Brain microvascular endothelial cell (primary cell): ENCODE results near the gene MEA1.

ENCODE experiments used
- DNase-seq: peaks from one replicate; pipeline ENCODE4 v3.0.0-alpha.2; 2020
- H3K27ac ChIP-seq: fragments of 250-450 bp; sonication (Bioruptor Pico); 2 replicates; pipeline ENCODE4 v1.5.1; 2020; ENCODE audit warnings: mild to moderate bottlenecking, moderate library complexity
- H3K27me3 ChIP-seq: fragments of 250-450 bp; sonication (Bioruptor Pico); replicated peaks from 2 replicates; pipeline ENCODE4 v1.5.1; 2020; ENCODE audit warnings: mild to moderate bottlenecking
- H3K36me3 ChIP-seq: fragments of 250-450 bp; sonication (Bioruptor Pico); replicated peaks from 2 replicates; pipeline ENCODE4 v1.5.1; 2020; ENCODE audit warnings: mild to moderate bottlenecking
- H3K4me3 ChIP-seq: 2 replicates; pipeline ENCODE4 v1.5.1; 2011; ENCODE audit warnings: low read depth, mild to moderate bottlenecking, control low read depth, low read length, moderate library complexity
- in situ Hi-C: cut with HindIII; loops from 2 replicates; pipeline ENCODE4 v1.10.0; 2017; ENCODE audit warnings: low sequenced_read_pairs, low pct_ligation_motif_present
- TF ChIP-seq, protein P1 (sequence below): IDR thresholded peaks from 2 replicates; pipeline ENCODE4 v1.5.1; 2011; ENCODE audit warnings: low read depth, mild to moderate bottlenecking, moderate library complexity, low read length, control low read depth, inconsistent platforms; ENCODE audit errors: missing control alignments

Gene MEA1

DNA sequence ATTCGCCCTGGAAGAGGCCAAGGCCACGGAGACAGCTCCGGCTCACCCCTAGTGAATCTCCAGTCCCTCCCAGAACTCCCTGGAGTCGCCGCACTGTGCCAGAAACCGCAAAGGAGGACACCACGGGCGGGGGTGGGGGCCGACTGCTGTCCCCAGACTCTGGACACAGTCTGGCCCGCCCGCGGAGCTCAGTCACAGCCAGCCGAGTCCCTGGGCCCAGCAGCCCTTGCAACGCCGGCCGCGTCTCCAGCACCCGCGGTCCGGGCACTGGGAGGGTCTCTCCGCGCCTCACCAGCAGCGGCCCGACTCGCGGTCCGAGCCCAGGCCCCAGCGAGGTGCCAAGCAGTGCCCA lies 35.3 kb downstream of the MEA1 start:
- Histone ChIP-seq H3K27ac (peak overlapping the region; percentile 71), H3K27me3 (no peaks in the 10 kb centered on the region), H3K36me3 (no peaks in the 10 kb centered on the region), H3K4me3 (peak overlapping the region; percentile 79)
- in situ Hi-C loops = no loop called here
- peak; percentile 6 for DNase-seq
- TF ChIP-seq, protein P1, sequence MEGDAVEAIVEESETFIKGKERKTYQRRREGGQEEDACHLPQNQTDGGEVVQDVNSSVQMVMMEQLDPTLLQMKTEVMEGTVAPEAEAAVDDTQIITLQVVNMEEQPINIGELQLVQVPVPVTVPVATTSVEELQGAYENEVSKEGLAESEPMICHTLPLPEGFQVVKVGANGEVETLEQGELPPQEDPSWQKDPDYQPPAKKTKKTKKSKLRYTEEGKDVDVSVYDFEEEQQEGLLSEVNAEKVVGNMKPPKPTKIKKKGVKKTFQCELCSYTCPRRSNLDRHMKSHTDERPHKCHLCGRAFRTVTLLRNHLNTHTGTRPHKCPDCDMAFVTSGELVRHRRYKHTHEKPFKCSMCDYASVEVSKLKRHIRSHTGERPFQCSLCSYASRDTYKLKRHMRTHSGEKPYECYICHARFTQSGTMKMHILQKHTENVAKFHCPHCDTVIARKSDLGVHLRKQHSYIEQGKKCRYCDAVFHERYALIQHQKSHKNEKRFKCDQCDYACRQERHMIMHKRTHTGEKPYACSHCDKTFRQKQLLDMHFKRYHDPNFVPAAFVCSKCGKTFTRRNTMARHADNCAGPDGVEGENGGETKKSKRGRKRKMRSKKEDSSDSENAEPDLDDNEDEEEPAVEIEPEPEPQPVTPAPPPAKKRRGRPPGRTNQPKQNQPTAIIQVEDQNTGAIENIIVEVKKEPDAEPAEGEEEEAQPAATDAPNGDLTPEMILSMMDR = no peak

DNA sequence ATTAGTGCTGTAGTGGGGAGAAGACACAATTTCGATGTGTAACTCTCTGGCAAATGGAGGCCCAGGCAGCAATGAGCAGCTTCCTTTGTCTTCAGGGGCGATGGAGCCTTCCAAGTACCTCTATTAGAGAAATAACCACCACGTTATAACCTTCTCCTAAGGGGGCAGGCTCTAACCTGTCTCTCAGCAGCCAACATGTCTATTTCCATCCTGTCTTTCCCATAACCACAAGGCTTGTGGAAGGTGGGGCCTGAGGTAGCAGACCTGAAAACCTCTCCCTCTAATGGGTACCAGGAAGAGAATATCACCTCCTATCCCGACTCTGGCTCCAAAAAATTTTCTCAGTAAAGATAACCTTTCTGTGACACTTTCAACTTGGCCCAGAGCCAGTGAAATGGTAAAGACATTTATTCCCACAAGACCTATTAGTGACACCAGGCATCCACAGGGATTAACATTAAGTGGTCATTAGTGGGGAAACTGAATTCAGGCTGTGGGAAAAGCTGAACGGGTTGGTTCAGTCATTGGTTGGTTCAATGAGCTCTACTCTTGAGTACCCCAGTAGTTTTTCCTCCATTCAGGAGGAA lies 38.7 kb downstream of the MEA1 start:
- no peak overlapping the region for H3K4me3 ChIP-seq
- H3K27ac ChIP-seq = no peak overlapping the region
- TF ChIP-seq, protein P1 = no peak
- no peak for DNase-seq
- in situ Hi-C loops = no loop called here
- H3K36me3 ChIP-seq = no peaks in the 10 kb centered on the region
- H3K27me3 ChIP-seq = no peaks in the 10 kb centered on the region

DNA sequence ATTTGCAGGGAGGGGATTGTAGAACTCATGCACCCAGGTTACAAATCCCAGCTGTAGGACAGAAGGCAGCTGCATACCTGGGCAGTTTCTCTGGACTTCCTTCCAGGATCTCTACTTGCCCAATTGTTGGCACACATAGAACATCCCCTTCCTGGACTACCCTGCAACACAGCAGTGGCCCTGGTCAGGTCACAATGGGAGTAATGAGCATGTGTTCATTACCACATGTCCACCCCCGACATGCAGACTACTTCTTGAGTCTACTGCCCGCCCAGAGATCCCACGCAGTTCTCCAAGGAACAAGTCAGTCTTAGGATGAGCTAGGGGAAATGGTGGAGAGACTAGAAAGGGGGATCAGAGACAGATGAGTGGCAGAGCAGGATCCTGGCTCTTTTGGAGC lies 39.8 kb downstream of the MEA1 start:
- in situ Hi-C loops = no loop called here
- Histone ChIP-seq H3K4me3 (no peak overlapping the region), H3K27me3 (no peaks in the 10 kb centered on the region), H3K27ac (no peak overlapping the region), H3K36me3 (no peaks in the 10 kb centered on the region)
- TF ChIP-seq, protein P1 = no peak
- no peak for DNase-seq

DNA sequence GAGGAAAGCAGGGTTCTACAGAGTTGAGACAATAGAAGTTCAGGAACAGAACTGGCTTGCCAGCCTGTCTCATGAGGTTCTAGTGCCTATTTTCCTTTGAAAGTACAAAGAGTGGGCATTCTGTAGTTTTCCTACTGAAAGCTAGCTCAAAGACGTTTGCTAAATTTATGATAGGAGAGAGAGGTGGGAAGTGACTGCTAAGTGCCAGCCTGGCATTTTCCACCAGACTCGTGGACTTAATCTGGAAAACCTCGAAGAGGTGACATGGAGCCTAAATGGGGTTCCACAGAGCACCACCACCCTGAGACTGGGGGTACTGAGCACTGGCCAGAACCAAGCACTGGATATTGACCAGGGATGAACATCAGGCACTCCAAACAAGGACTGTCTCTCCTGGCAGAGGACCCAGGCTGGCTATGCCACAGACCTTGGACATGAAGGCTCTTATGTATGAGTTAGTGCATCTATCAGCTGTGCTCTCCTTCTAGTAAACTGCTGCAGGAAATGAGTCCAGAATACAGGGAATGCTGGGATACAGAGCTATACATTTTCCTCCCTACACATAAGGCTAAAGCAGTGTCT lies 41.9 kb downstream of the MEA1 start:
- TF ChIP-seq, protein P1 = no peak
- H3K4me3 ChIP-seq = no peak overlapping the region
- no peak for DNase-seq
- in situ Hi-C loops = no loop called here
- H3K27me3 ChIP-seq = no peaks in the 10 kb centered on the region
- no peak overlapping the region for H3K27ac ChIP-seq
- H3K36me3 ChIP-seq = no peaks in the 10 kb centered on the region

DNA sequence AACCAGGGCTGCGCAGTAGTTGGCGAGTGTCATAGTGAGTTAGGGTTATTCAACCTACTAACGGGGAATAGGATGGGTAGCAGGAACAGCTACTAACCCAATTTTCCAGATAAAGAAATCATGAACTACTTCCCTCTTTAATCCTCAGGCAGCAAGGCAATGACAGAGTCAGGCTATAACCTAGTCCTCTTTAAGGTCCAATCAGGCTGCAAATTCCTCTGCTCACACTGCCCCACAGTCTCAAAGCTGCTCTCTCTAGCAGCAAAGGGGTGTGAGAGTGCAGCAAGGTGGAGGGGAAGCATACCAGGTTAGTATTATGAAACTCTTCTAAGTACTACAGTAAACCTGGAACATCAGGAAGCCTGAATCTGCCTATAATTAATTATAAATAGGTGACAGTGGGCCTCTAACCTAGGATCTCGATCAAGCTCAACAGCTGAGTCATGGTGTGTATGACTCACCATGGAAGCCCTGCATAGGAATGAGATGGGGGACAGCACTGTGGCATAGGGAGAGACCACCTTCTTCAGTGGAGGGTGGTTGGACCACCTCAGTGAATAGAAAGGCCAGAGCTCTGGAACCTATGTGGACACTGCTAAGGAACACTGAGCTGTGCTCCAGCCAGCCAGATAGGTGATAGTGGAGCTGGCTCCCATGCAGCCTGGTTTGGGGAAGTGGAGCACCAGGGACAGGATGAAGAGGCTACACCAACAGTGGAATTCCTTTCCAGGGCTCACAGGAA lies 42.7 kb downstream of the MEA1 start:
- no peak for DNase-seq
- Histone ChIP-seq H3K27me3 (no peaks in the 10 kb centered on the region), H3K27ac (no peak overlapping the region), H3K4me3 (no peak overlapping the region), H3K36me3 (no peaks in the 10 kb centered on the region)
- TF ChIP-seq, protein P1 = no peak
- in situ Hi-C loops = no loop called here
